ENCODE data around the gene ZNF662. TPM values are rescaled to one million over a fixed set of nuclear protein-coding genes. Genes with fewer than 3 reads are reported as not detected.

Gene ZNF662
- total RNA-seq, 1 donor from 2014 or later = 6.6 TPM

DNA sequence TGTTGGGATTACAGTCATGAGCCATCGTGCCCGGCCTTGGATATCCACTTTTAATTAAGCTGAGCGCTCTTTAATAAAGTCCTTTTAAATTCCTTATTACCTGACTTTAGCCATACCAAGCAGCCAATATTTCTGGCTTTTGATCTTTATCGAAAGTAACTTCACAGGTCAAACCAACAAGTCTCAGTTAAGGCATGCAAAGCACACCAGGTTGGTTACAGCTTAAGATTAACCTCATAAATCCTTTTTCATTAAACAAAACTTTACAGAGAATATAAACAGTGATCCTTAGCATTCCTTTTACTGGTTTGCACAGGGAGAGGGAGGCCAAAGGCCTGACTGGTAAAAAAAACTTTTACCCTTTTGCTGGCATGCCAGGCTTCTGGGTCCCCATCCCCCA is 17.7 kb downstream of the ZNF662 start:
- intact Hi-C loops (cut with DNase I) = no loop called here
- no peak for DNase-seq (ENCODE audit: low spot score)

DNA sequence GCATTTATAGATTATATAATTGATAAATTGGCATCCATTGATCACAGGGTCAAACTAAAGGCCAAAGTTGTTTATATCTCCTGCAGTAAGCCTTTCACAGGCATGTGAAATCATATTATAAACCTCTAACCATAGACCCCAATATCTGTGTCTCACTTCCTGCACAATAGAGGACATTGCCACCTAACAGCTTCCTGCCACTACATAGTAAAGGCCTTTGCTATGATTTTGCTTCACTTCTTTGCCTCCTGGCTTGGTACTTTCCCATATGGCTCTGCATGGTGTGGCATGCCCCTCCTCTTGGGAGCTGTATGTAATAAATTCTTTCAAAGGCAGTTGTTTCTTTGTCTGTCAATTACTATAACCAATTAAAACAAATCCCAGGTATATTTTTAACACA is 20.4 kb downstream of the ZNF662 start:
- DNase-seq (ENCODE audit: low spot score) = no peak
- intact Hi-C loops (cut with DNase I) = no loop called here

- DNase-seq (ENCODE audit: low spot score) = no peak
- intact Hi-C loops (cut with DNase I) = no loop called here
Measured at GRCh38 chr3:42934111-42934510, 28.2 kb downstream of the ZNF662 start.

- DNase-seq (ENCODE audit: low spot score) = no peak
- intact Hi-C loops (cut with DNase I) = no loop called here
Measured at GRCh38 chr3:42934910-42935309, 29.0 kb downstream of the ZNF662 start.

DNA sequence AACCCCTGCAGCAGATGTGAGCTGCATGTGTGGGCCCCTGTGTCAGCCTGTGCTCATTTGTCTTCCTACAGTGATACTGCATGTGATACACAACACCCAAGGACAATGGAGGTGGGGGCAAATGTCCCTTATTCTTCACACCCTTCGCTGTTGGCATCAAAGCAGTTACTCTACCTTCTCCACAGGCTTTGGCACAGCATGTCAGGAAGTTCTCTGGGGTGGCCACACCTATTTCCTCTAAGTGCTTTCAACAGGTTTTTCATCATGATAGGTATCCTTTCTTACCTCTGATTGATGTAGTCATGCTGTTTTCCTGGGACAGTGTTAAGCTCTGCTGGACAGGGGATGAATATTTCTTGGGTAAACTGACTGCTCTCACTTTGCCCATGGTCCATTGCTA is 29.5 kb downstream of the ZNF662 start:
- DNase-seq (ENCODE audit: low spot score) = no peak
- intact Hi-C loops (cut with DNase I) = no loop called here

- intact Hi-C loops (cut with DNase I) = no loop called here
- DNase-seq (ENCODE audit: low spot score) = no peak
Measured at GRCh38 chr3:42936157-42936981, 30.4 kb downstream of the ZNF662 start.

GRCh38 chr3:42937334-42937733 is 31.4 kb downstream of the ZNF662 start:
- intact Hi-C loops (cut with DNase I) = no loop called here
- DNase-seq (ENCODE audit: low spot score) = no peak

- intact Hi-C loops (cut with DNase I) = no loop called here
- DNase-seq (ENCODE audit: low spot score) = no peak
Measured at GRCh38 chr3:42942693-42943092, 36.8 kb downstream of the ZNF662 start.

DNA sequence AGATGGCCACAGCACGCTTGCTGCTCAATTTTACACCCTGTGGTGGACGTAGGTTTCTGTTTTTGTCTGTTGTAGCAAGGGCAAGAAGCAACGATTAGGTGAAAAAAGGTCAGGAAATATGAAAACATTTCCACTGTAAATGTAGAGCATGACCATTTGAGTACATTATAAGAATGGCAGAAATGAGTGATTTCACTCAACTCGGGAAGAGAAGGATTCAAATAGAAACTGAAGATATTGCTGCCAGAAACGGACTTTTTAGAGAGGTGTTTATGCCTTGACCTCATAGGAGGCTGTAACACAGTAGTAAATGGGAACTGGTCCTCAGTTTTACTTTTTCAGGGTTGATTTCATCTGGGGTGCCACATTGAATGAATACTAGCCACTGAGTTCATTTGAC is 40.1 kb downstream of the ZNF662 start:
- DNase-seq (ENCODE audit: low spot score) = no peak
- intact Hi-C loops (cut with DNase I) = no loop called here

DNA sequence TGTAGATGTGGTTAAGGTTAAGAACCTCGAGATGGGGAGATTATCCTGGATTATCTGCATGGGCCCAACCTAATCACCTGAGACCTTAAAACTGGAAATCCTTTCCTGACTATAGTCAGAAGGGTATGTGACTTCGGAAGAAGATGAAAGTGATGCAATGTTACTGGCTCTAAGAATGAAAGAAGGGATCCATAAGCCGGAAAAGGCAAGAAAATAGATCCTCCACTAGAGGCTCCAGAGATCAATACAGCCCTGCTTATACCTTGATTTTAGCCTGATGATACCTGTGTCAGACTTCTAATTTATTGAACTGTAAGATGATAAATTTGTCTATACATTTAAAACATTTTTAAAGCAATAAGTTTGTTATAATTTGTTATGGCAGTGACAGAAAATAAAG is 51.6 kb downstream of the ZNF662 start:
- intact Hi-C loops (cut with DNase I) = no loop called here
- DNase-seq (ENCODE audit: low spot score) = no peak

- intact Hi-C loops (cut with DNase I) = loop anchor here (10.0 kb wide), 1 partner anchor 545 kb away; no protein-coding TSS in a partner anchor
- no peak for DNase-seq (ENCODE audit: low spot score)
Measured at GRCh38 chr3:42960282-42960681, 54.3 kb downstream of the ZNF662 start.

DNA sequence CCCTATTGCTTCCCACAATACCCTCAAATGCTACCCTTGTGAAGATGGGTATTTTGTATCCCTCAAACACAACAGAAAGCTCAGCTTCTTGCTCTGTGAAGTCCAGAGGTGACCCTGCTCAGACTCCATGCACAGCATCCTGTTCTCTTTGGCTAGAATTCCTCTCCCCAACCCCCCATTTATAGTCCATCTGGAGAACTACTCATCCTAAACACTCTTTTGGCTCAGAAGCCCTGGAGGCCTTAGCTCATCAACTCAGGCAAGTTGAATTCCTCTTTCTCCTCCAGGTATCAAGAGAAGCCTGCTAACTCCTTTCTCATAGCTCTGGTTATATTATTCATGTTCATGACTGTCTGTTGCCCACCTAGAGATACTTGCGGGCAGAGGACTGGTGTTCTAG is 54.8 kb downstream of the ZNF662 start:
- intact Hi-C loops (cut with DNase I) = loop anchor here (10.0 kb wide), 1 partner anchor 544 kb away; no protein-coding TSS in a partner anchor
- no peak for DNase-seq (ENCODE audit: low spot score)

DNA sequence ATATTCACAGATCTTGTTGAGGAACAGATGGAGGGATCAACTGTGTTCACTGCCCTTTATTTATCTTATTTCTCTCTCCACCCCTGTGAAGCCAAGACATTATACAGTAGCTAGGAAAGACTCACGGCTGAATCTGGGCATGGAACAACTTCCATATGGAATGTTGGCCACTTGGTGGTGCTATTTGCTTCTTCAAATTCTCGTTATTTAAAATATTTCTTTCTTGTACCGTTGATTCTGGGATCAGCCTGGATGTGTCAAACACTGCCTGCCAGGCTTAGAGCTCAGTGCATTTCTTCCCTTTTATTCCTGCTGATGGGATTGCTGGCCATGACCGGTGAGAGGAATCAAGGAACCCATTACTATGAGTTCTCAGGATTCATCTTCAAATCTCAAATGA is 55.7 kb downstream of the ZNF662 start:
- no peak for DNase-seq (ENCODE audit: low spot score)
- intact Hi-C loops (cut with DNase I) = loop anchor here (10.0 kb wide), 1 partner anchor 543 kb away; no protein-coding TSS in a partner anchor

DNA sequence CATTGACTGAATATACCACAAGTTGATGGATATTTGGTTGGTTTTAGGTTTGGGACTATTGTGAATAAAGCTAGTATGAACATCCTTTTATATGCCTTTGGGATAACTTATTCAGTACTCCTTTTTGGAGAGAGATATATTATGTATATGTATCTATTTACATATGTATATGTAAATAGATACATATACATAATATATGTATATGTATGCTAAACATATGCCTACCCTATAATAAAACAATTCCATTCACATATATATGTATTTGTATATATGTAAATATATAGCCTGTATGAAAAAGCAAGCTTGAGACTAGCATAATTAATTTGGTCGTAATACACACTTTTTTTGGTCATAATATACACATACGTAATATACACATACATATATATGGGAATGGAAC is 57.3 kb downstream of the ZNF662 start:
- DNase-seq (ENCODE audit: low spot score) = no peak
- intact Hi-C loops (cut with DNase I) = loop anchor here (10.0 kb wide), 1 partner anchor 542 kb away; no protein-coding TSS in a partner anchor

DNA sequence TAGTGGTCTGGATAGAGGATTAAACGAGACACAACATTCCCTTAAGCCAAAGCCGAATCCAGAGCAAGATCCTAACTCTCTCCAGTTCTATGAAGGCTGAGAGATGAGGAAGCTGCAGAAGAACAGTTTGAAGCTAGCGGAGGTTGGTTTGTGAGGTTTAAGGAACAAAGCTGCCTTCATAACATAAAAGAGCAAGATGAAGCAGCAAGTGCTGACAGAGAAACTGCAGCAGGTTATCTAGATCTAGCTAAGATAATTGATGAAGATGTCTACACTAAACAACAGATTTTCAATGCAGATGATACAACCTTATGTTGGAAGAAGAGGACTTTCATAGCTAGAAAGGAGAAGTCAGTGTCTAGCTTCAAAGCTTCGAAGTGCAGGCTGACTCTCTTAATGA is 58.3 kb downstream of the ZNF662 start:
- intact Hi-C loops (cut with DNase I) = loop anchor here (2.0 to 10.0 kb wide), 2 partner anchors 191 to 541 kb away; no protein-coding TSS in a partner anchor
- no peak for DNase-seq (ENCODE audit: low spot score)

Other genes starting within 250 kb of the ZNF662 start
- 0.57 TPM for gene KLHL40, start 220.6 kb upstream of the ZNF662 start, total RNA-seq
- gene HHATL, start 203.3 kb upstream of the ZNF662 start, total RNA-seq = 505 TPM
- 1.1 TPM for gene CCDC13, start 132.9 kb upstream of the ZNF662 start, total RNA-seq
- gene HIGD1A, start 101.7 kb upstream of the ZNF662 start, total RNA-seq = 266 TPM
- gene ACKR2, start 96.7 kb upstream of the ZNF662 start, total RNA-seq = 1.5 TPM
- not detected for gene CYP8B1, start 30.3 kb upstream of the ZNF662 start, total RNA-seq
- 0.16 TPM for gene GASK1A, start 73.2 kb downstream of the ZNF662 start, total RNA-seq
- 15.5 TPM for gene POMGNT2, start 199.9 kb downstream of the ZNF662 start, total RNA-seq